ENCODE measurements around the gene LHFPL3. TPM values are rescaled to one million over a fixed set of nuclear protein-coding genes. Genes with fewer than 3 reads are reported as not detected.

Gene LHFPL3
- total and polyA plus RNA-seq, 2 of the 13 experiments (the other 11 are each of a cell fraction or from before 2014, with no cell fraction given), result not detected

GRCh38 chr7:104886651-104887050 lies 558.2 kb downstream of the LHFPL3 start:
- H3K4me1 ChIP-seq (ENCODE audit: insufficient read depth, low read length), result peaks cover 10% of the 10 kb centered on the region
- BruUV-seq (replicated peaks), result no TSS peak
- no peak for TF ChIP-seq EED (CRISPR knock-in tag; IDR thresholded peaks at IDR 0.05)
- TF ChIP-seq KDM5A (IDR thresholded peaks at IDR 0.05; ENCODE audit: borderline replicate concordance, low read length), result no peak
- TF ChIP-seq ZNF567 (CRISPR knock-in tag; IDR thresholded peaks at IDR 0.05; ENCODE audit: borderline replicate concordance), result no peak
- TF ChIP-seq SMAD9 (CRISPR knock-in tag; IDR thresholded peaks at IDR 0.05), result no peak
- no peak for TF ChIP-seq TCF7L2 (IDR thresholded peaks at IDR 0.05; ENCODE audit: low read depth, low read length)
- no peak for TF ChIP-seq ZNF800 (CRISPR knock-in tag; IDR thresholded peaks at IDR 0.05)
- no peak for TF ChIP-seq IRF2 (CRISPR knock-in tag; IDR thresholded peaks at IDR 0.05)
- TF ChIP-seq ZNF619 (CRISPR knock-in tag; IDR thresholded peaks at IDR 0.05), result no peak
- no peak for TF ChIP-seq ZNF577 (CRISPR knock-in tag; IDR thresholded peaks at IDR 0.05; ENCODE audit: borderline replicate concordance, low read depth)
- 0 out of 5 replicates have a peak, but pooled peaks cover 0 to 3% of the 10 kb centered on the region in 2 experiments for H3K27me3 ChIP-seq (ENCODE audit: control insufficient read depth in 1 of 2, insufficient read depth in 2 of 2, low read length in 2 of 2)
- no peak for DNase-seq (ENCODE audit: low spot score)
- FAIRE-seq, result no peak
- WGBS (ENCODE audit: low lambda C conversion rate), result 35% methylated on average over 4 of the region's 4 CpGs
- ChIA-PET CTCF (ENCODE audit: low intra/inter-chr PET ratio, low total read pairs) (no interaction called here), POLR2A (no interaction called here)
- no peak overlapping the region for H3K9ac ChIP-seq (ENCODE audit: insufficient read depth, low read depth, low read length)
- no peak overlapping the region for H3K4me2 ChIP-seq (ENCODE audit: low read depth, low read length)
- no peaks in the 10 kb centered on the region for H4K20me1 ChIP-seq (ENCODE audit: insufficient read depth, low read length)
- H3K4me3 ChIP-seq (replicated peaks in 1 of 3; ENCODE audit: insufficient read depth in 1 of 3, low read depth in 2 of 3, low read length in 3 of 3), result no peak overlapping the region
- H3K36me3 ChIP-seq (replicated peaks in 1 of 2; ENCODE audit: control insufficient read depth in 1 of 2, insufficient read depth in 2 of 2, low read length in 2 of 2), result no peaks in the 10 kb centered on the region
- H3K9me3 ChIP-seq (ENCODE audit: low read length), result no peaks in the 10 kb centered on the region
- no peak for ATAC-seq
- H2AFZ ChIP-seq (ENCODE audit: low read length), result no peak overlapping the region
- no peak overlapping the region for H3K27ac ChIP-seq (ENCODE audit: extremely low read length, insufficient read depth, low read length)
- in situ Hi-C loops (cut with HindIII; ENCODE audit: extremely low pct_ligation_motif_present, low pct_unique_long_range_greater_than_20kb) (no loop called here), intact Hi-C loops (cut with micrococcal nuclease; ENCODE audit: unreplicated experiment) (no loop called here)
- no peaks in the 10 kb centered on the region for H3K79me2 ChIP-seq (ENCODE audit: insufficient read depth, low read length)
